Measurements from ENCODE around the gene ZNF311. TPM values are rescaled to one million over a fixed set of nuclear protein-coding genes. Genes with fewer than 3 reads are reported as not detected.

The ZNF311 gene
- total and polyA plus RNA-seq, 9 of the 15 experiments (the other 6 are each of a cell fraction or from before 2014, with no cell fraction given), result 5.1 to 10.0 (median 7.5) TPM

DNA sequence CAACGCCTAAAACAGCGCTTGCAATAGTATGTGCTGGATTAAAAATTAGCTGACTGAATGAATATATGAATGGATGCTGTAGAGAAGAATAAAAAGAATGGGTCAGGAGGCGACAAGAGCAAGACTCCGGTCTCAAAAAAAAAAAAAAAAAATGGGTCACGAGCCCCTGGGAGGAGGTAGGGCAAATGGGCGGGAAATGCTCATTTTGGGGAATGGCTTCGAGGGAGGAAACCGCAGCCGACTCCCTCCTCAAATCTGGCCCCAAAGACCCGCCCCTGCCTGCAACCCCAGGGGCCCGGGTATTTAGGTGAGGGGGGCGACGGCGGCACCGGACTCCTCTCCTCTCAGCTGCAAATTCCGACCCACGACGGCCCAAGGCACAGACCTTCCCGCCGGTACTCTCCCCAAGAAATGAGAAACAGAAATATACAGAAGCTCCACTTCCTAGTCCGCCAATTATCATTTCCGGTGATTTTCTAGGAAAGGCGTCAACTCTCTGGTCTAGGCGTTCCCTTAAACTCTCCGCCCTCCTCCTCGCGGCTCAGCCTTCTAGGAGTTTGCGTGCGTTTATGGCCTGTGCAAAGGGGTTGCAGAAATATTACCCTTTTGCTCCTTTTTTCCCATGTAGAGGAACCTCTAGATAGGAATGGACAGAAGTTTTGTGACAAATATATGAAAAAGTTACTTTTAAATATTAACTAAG is at the start of gene ZNF311 (continued):
- peak in 2 of 3 experiments; percentile 13 to 76 for TF ChIP-seq YY1 (IDR thresholded peaks at IDR 0.05; ENCODE audit: borderline replicate concordance in 1 of 3, control insufficient read depth in 1 of 3, extremely low read depth in 1 of 3, insufficient read depth in 3 of 3, insufficient read length in 1 of 3, insufficient replicate concordance in 2 of 3, low read depth in 1 of 3, low read length in 2 of 3)
- TF ChIP-seq CXXC5 (CRISPR knock-in tag; IDR thresholded peaks at IDR 0.05), result peak; percentile 73
- TF ChIP-seq FOS (IDR thresholded peaks at IDR 0.05; ENCODE audit: extremely low read depth, insufficient read length), result no peak
- no peak for TF ChIP-seq PCBP1 (IDR thresholded peaks at IDR 0.05; ENCODE audit: low read depth, low read length, poor library complexity, severe bottlenecking)
- no peak for TF ChIP-seq CBX5 (IDR thresholded peaks at IDR 0.05; ENCODE audit: borderline replicate concordance, low read depth)
- TF ChIP-seq, protein P1, sequence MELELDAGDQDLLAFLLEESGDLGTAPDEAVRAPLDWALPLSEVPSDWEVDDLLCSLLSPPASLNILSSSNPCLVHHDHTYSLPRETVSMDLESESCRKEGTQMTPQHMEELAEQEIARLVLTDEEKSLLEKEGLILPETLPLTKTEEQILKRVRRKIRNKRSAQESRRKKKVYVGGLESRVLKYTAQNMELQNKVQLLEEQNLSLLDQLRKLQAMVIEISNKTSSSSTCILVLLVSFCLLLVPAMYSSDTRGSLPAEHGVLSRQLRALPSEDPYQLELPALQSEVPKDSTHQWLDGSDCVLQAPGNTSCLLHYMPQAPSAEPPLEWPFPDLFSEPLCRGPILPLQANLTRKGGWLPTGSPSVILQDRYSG (tag; conservative IDR thresholded peaks at IDR 0.05; ENCODE audit: low read depth), result no peak
- peak in 1 of 2 experiments; percentile 77; a peak in 2 of 3 replicates for TF ChIP-seq CBX3 (IDR thresholded peaks at IDR 0.05; ENCODE audit: borderline replicate concordance in 1 of 2, low read length in 2 of 2)
- TF ChIP-seq, protein P2, sequence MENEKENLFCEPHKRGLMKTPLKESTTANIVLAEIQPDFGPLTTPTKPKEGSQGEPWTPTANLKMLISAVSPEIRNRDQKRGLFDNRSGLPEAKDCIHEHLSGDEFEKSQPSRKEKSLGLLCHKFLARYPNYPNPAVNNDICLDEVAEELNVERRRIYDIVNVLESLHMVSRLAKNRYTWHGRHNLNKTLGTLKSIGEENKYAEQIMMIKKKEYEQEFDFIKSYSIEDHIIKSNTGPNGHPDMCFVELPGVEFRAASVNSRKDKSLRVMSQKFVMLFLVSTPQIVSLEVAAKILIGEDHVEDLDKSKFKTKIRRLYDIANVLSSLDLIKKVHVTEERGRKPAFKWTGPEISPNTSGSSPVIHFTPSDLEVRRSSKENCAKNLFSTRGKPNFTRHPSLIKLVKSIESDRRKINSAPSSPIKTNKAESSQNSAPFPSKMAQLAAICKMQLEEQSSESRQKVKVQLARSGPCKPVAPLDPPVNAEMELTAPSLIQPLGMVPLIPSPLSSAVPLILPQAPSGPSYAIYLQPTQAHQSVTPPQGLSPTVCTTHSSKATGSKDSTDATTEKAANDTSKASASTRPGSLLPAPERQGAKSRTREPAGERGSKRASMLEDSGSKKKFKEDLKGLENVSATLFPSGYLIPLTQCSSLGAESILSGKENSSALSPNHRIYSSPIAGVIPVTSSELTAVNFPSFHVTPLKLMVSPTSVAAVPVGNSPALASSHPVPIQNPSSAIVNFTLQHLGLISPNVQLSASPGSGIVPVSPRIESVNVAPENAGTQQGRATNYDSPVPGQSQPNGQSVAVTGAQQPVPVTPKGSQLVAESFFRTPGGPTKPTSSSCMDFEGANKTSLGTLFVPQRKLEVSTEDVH (IDR thresholded peaks at IDR 0.05; ENCODE audit: low read depth, partially characterized antibody), result peak; percentile 89
- TF ChIP-seq, protein P3, sequence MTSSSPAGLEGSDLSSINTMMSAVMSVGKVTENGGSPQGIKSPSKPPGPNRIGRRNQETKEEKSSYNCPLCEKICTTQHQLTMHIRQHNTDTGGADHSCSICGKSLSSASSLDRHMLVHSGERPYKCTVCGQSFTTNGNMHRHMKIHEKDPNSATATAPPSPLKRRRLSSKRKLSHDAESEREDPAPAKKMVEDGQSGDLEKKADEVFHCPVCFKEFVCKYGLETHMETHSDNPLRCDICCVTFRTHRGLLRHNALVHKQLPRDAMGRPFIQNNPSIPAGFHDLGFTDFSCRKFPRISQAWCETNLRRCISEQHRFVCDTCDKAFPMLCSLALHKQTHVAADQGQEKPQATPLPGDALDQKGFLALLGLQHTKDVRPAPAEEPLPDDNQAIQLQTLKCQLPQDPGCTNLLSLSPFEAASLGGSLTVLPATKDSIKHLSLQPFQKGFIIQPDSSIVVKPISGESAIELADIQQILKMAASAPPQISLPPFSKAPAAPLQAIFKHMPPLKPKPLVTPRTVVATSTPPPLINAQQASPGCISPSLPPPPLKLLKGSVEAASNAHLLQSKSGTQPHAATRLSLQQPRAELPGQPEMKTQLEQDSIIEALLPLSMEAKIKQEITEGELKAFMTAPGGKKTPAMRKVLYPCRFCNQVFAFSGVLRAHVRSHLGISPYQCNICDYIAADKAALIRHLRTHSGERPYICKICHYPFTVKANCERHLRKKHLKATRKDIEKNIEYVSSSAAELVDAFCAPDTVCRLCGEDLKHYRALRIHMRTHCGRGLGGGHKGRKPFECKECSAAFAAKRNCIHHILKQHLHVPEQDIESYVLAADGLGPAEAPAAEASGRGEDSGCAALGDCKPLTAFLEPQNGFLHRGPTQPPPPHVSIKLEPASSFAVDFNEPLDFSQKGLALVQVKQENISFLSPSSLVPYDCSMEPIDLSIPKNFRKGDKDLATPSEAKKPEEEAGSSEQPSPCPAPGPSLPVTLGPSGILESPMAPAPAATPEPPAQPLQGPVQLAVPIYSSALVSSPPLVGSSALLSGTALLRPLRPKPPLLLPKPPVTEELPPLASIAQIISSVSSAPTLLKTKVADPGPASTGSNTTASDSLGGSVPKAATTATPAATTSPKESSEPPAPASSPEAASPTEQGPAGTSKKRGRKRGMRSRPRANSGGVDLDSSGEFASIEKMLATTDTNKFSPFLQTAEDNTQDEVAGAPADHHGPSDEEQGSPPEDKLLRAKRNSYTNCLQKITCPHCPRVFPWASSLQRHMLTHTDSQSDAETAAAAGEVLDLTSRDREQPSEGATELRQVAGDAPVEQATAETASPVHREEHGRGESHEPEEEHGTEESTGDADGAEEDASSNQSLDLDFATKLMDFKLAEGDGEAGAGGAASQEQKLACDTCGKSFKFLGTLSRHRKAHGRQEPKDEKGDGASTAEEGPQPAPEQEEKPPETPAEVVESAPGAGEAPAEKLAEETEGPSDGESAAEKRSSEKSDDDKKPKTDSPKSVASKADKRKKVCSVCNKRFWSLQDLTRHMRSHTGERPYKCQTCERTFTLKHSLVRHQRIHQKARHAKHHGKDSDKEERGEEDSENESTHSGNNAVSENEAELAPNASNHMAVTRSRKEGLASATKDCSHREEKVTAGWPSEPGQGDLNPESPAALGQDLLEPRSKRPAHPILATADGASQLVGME (CRISPR knock-in tag; IDR thresholded peaks at IDR 0.05), result no peak
- no peak for TF ChIP-seq MXI1 (IDR thresholded peaks at IDR 0.05; ENCODE audit: low read depth, low read length)
- TF ChIP-seq, protein P4, sequence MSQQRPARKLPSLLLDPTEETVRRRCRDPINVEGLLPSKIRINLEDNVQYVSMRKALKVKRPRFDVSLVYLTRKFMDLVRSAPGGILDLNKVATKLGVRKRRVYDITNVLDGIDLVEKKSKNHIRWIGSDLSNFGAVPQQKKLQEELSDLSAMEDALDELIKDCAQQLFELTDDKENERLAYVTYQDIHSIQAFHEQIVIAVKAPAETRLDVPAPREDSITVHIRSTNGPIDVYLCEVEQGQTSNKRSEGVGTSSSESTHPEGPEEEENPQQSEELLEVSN (IDR thresholded peaks at IDR 0.05; ENCODE audit: borderline replicate concordance in 1 of 2, extremely low read depth in 1 of 2, insufficient read depth in 1 of 2, insufficient read length in 1 of 2, low read depth in 1 of 2, low read length in 1 of 2, poor library complexity in 1 of 2, severe bottlenecking in 1 of 2), result peak; percentile 97
- 0 out of 2 replicates have a peak, but pooled peaks have one; percentile 17 for TF ChIP-seq ERF (CRISPR knock-in tag; IDR thresholded peaks at IDR 0.05)
- no peak for TF ChIP-seq JUNB (CRISPR knock-in tag; conservative IDR thresholded peaks at IDR 0.05)
- TF ChIP-seq EHMT2 (IDR thresholded peaks at IDR 0.05), result peak; percentile 42; the same call in 1 of the 2 replicates
